HG03175 (cell line): ENCODE data around the gene C2CD2.
A peak's percentile ranks its signal among the peaks of the same experiment; 100 is the strongest.
"Not testable (repeated sequence)": the region's sequence is repeated elsewhere in the genome, so short reads cannot be mapped to it uniquely, and the experiment has no call there.

Source experiments
- ATAC-seq: cut with Tn5 transposase; IDR thresholded peaks from one replicate; pipeline ENCODE4 v1.9.1; 2021; ENCODE audit warnings: mild to moderate bottlenecking, moderate library complexity; ENCODE audit not compliant: unreplicated experiment

Gene C2CD2

GRCh38 chr21:41958886-41959563 is 5.2 kb upstream of the C2CD2 start:
- no peak for ATAC-seq

- no peak for ATAC-seq
Observed at GRCh38 chr21:41957991-41958766, 4.4 kb upstream of the C2CD2 start.

GRCh38 chr21:41956926-41957729 is 3.3 kb upstream of the C2CD2 start:
- no peak for ATAC-seq

GRCh38 chr21:41955516-41955915 is 1.7 kb upstream of the C2CD2 start:
- no peak for ATAC-seq

GRCh38 chr21:41954654-41955499 is 1.1 kb upstream of the C2CD2 start:
- ATAC-seq = no peak

GRCh38 chr21:41953249-41953830 is 478 bp downstream of the C2CD2 start:
- peak; percentile 26 for ATAC-seq

GRCh38 chr21:41952568-41953248 is 1.1 kb downstream of the C2CD2 start:
- ATAC-seq = no peak

GRCh38 chr21:41951876-41952567 is 1.8 kb downstream of the C2CD2 start:
- no peak for ATAC-seq

GRCh38 chr21:41950941-41951351 is 2.9 kb downstream of the C2CD2 start:
- ATAC-seq = no peak

GRCh38 chr21:41949631-41950030 is 4.2 kb downstream of the C2CD2 start:
- not testable (repeated sequence) for ATAC-seq

GRCh38 chr21:41948901-41949300 is 4.9 kb downstream of the C2CD2 start:
- ATAC-seq = no peak

- ATAC-seq = no peak
Observed at GRCh38 chr21:41948078-41948895, 5.5 kb downstream of the C2CD2 start.

- no peak for ATAC-seq
Observed at GRCh38 chr21:41945982-41946381, 7.8 kb downstream of the C2CD2 start.

- no peak for ATAC-seq
Observed at GRCh38 chr21:41943851-41944250, 10.0 kb downstream of the C2CD2 start.

- no peak for ATAC-seq
Observed at GRCh38 chr21:41942457-41942856, 11.4 kb downstream of the C2CD2 start.

- ATAC-seq = no peak
Observed at GRCh38 chr21:41941941-41942340, 11.9 kb downstream of the C2CD2 start.

- ATAC-seq = no peak
Observed at GRCh38 chr21:41940431-41940830, 13.4 kb downstream of the C2CD2 start.

- no peak for ATAC-seq
Observed at GRCh38 chr21:41939391-41939790, 14.4 kb downstream of the C2CD2 start.
